ENCODE results near the gene APLNR.
A peak's percentile ranks its signal among the peaks of the same experiment; 100 is the strongest.

APLNR gene

GRCh38 chr11:57274904-57275498, 38.0 kb upstream of the APLNR start:
- TF ChIP-seq TAF1 (IDR thresholded peaks at IDR 0.05; ENCODE audit: borderline replicate concordance, insufficient read depth, low read length) (no peak), FOXP2 (optimal IDR thresholded peaks at IDR 0.05; ENCODE audit: borderline replicate concordance, extremely low read depth, extremely low read length, insufficient read depth) (no peak)

DNA sequence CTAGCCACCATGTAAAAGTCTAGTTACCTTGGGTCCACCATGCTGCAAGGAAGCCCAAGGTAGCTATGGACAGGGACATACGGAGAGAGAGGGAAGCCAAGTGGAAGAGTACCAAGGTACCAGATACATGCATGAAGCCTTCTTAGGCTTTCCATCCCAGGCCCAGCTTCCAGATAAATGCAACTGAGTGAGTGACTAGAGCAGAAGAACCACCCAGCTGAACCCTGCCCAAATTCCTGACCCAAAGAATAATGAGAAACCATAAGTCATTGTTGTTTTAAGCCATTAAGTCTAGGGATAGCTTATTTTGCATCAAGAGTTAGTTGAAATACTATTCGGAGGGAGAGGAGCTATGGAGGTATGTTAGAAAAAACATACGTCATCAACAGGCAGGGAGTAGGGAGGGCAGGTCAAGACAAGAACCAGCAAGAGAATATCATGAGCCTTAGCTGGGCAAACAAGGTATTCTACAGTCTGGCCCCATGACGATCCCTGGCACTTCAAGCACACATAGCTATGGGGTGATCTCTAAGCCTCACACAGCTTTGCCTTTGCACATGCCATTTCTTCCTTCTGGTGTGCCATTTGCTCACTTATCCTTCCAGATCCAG, 36.5 kb upstream of the APLNR start:
- TF ChIP-seq SIN3A (IDR thresholded peaks at IDR 0.05; ENCODE audit: borderline replicate concordance, insufficient read depth, low read length) (no peak), REST (IDR thresholded peaks at IDR 0.05; ENCODE audit: insufficient read depth in 1 of 2, low read depth in 2 of 2, low read length in 2 of 2) (no peak), FOXP2 (optimal IDR thresholded peaks at IDR 0.05; ENCODE audit: borderline replicate concordance, extremely low read depth, extremely low read length, insufficient read depth) (no peak), TAF1 (IDR thresholded peaks at IDR 0.05; ENCODE audit: borderline replicate concordance, insufficient read depth, low read length) (no peak), POLR2AphosphoS5 (IDR thresholded peaks at IDR 0.05; ENCODE audit: low read depth, low read length) (no peak)

DNA sequence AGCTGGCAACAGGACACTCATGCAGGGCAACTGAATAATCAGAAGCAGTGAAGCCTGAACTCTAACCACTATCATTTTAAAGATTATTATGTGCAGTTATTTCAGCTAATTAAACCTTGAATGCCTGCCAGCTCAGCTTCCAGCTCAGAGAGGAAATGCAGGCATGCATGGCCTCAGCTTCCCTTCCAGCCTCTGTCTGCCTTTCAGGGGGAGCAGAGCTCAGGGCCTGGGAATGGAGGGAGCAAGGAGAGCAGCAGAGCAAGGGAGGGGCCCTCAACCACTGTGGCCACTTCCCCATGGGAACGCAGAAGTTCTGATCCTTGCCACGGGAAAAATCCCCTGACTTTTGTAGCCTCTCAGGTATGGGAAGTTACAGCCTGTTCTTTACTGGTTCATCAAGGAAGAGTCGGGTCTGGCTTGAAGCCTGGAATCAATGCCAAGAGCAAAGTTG, 32.5 kb upstream of the APLNR start:
- TF ChIP-seq REST (IDR thresholded peaks at IDR 0.05; ENCODE audit: insufficient read depth in 1 of 2, low read depth in 2 of 2, low read length in 2 of 2) = peak in 1 of 2 experiments; percentile 35; a peak in 1 of 4 replicates
- no peak for TF ChIP-seq POLR2AphosphoS5 (IDR thresholded peaks at IDR 0.05; ENCODE audit: low read depth, low read length)
- TF ChIP-seq SIN3A (IDR thresholded peaks at IDR 0.05; ENCODE audit: borderline replicate concordance, insufficient read depth, low read length) = no peak
- no peak for TF ChIP-seq FOXP2 (optimal IDR thresholded peaks at IDR 0.05; ENCODE audit: borderline replicate concordance, extremely low read depth, extremely low read length, insufficient read depth)
- no peak for TF ChIP-seq TAF1 (IDR thresholded peaks at IDR 0.05; ENCODE audit: borderline replicate concordance, insufficient read depth, low read length)

DNA sequence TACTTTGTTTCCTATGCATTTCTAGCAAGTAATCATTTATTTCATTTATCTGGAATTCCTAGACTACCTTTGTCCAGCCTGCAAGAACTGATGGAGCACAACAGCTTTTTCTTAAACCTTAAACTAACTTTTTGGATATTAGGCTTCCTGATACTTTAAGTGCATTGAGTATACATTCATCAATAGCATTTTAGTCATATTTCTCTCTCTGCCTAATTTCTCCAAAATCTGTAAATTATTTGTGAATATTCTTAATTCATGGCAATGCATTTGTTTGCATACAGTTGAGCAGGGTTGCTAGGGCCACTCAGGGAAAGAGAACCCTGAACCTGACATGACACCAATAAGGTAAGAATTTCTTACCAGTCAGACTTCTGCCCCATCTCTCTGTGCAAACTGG, 29.1 kb upstream of the APLNR start:
- TF ChIP-seq SIN3A (IDR thresholded peaks at IDR 0.05; ENCODE audit: borderline replicate concordance, insufficient read depth, low read length) = no peak
- TF ChIP-seq REST (IDR thresholded peaks at IDR 0.05; ENCODE audit: insufficient read depth in 1 of 2, low read depth in 2 of 2, low read length in 2 of 2) = no peak
- TF ChIP-seq TAF1 (IDR thresholded peaks at IDR 0.05; ENCODE audit: borderline replicate concordance, insufficient read depth, low read length) = no peak
- TF ChIP-seq POLR2AphosphoS5 (IDR thresholded peaks at IDR 0.05; ENCODE audit: low read depth, low read length) = no peak
- no peak for TF ChIP-seq FOXP2 (optimal IDR thresholded peaks at IDR 0.05; ENCODE audit: borderline replicate concordance, extremely low read depth, extremely low read length, insufficient read depth)

DNA sequence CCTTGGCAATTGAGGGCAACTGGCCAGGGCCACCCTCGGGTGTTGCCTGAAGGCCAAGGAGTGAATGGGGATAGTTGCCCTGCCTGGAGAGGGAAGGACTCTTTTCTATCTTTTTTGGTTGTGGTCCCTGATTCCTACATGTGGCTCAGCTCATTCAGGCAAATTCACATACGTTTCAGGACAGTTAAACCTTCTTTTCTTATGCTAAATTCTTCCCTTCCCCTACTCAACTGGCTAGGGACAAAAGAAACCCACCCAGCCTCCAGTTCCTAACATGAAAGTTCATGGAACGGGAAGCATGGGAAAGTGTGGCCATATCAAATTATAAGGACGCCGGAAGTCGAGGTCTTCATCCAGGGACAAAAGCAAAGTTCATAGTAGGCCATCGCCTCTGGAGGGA, 26.3 kb upstream of the APLNR start:
- no peak for TF ChIP-seq TAF1 (IDR thresholded peaks at IDR 0.05; ENCODE audit: borderline replicate concordance, insufficient read depth, low read length)
- TF ChIP-seq POLR2AphosphoS5 (IDR thresholded peaks at IDR 0.05; ENCODE audit: low read depth, low read length) = no peak
- no peak for TF ChIP-seq SIN3A (IDR thresholded peaks at IDR 0.05; ENCODE audit: borderline replicate concordance, insufficient read depth, low read length)
- no peak for TF ChIP-seq FOXP2 (optimal IDR thresholded peaks at IDR 0.05; ENCODE audit: borderline replicate concordance, extremely low read depth, extremely low read length, insufficient read depth)
- no peak for TF ChIP-seq REST (IDR thresholded peaks at IDR 0.05; ENCODE audit: insufficient read depth in 1 of 2, low read depth in 2 of 2, low read length in 2 of 2)
